SK-N-SH (cell line): ENCODE results near the gene PLCB1. TPM values are rescaled to one million over a fixed set of nuclear protein-coding genes. Genes with fewer than 3 reads are reported as not detected.

Source experiments
- CTCF ChIA-PET: fragments of 300-600, 350-600 bp; formaldehyde crosslinking; extraction: SDS; loops from one replicate; lab custom pipeline; 2021; lab: Yijun Ruan, JAX
- POLR2A ChIA-PET: fragments of 350-600 bp; sonication (Branson Sonifier 250); formaldehyde crosslinking; extraction: SDS; loops from one replicate; lab custom pipeline; 2020; ENCODE audit warnings: antibody characterized with exemption, inconsistent platforms; lab: Yijun Ruan, JAX
- DNase-seq: peaks from one replicate; pipeline ENCODE4 v3.0.0; 2012
- H2AFZ ChIP-seq: fragments of 200-600 bp; sonication (generic); 2 replicates; pipeline ENCODE4 v1.8.1; 2016; ENCODE audit warnings: antibody characterized with exemption, mild to moderate bottlenecking, low read depth
- H3F3A ChIP-seq: fragments of 200-600 bp; sonication (generic); replicated peaks from 2 replicates; pipeline ENCODE3; 2016; ENCODE audit warnings: antibody characterized with exemption, mild to moderate bottlenecking; ENCODE audit not compliant: insufficient read depth
- H3K27ac ChIP-seq, 2 experiments: fragments of 200-500 bp in 1 of 2; fragments of 200-600 bp in 1 of 2; sonication (Bioruptor generic) in 1 of 2; sonication (generic), shearing (Covaris generic) in 1 of 2; 2 replicates each; pipeline versions ENCODE4 v1.5.1 to v1.6.1; 2014 to 2016; ENCODE audit warnings: low read depth in 2 of 2, inconsistent platforms in 1 of 2, low read length in 1 of 2, mild to moderate bottlenecking in 1 of 2, mixed read lengths in 1 of 2
- H3K27me3 ChIP-seq: fragments of 200-600 bp; sonication (generic), shearing (Covaris generic); 2 replicates; pipeline ENCODE4 v1.6.1; 2016; ENCODE audit warnings: mixed run types; ENCODE audit not compliant: insufficient read depth
- H3K36me3 ChIP-seq, 2 experiments: fragments of 200-500 bp in 1 of 2; fragments of 200-600 bp in 1 of 2; sonication (Bioruptor generic) in 1 of 2; sonication (generic) in 1 of 2; replicated peaks in 1 of 2; 2 replicates each; pipeline versions ENCODE3 to v1.5.1; 2014 to 2016; ENCODE audit warnings: low read length in 1 of 2, mild to moderate bottlenecking in 1 of 2; ENCODE audit not compliant: insufficient read depth in 2 of 2, control insufficient read depth in 1 of 2
- H3K4me1 ChIP-seq, 2 experiments: fragments of 200-500 bp in 1 of 2; fragments of 200-600 bp in 1 of 2; sonication (Bioruptor generic) in 1 of 2; sonication (generic), shearing (Covaris generic) in 1 of 2; 2 replicates each; pipeline versions ENCODE4 v1.5.1 to v1.6.1; 2014 to 2016; ENCODE audit warnings: low read depth in 1 of 2, low read length in 1 of 2, mixed run types in 1 of 2; ENCODE audit not compliant: insufficient read depth in 2 of 2, control insufficient read depth in 1 of 2
- H3K4me2 ChIP-seq: fragments of 200-600 bp; sonication (generic), shearing (Covaris generic); 2 replicates; pipeline ENCODE4 v1.6.1; 2017; ENCODE audit warnings: mixed run types
- H3K4me3 ChIP-seq, 2 experiments: fragments of 200-500 bp in 1 of 2; fragments of 200-600 bp in 1 of 2; sonication (Bioruptor generic) in 1 of 2; sonication (generic), shearing (Covaris generic) in 1 of 2; 2 replicates each; pipeline versions ENCODE4 v1.5.1 to v1.8.1; 2014 to 2016; ENCODE audit warnings: low read depth in 2 of 2, inconsistent platforms in 1 of 2, low read length in 1 of 2, mild to moderate bottlenecking in 1 of 2, mixed read lengths in 1 of 2, moderate library complexity in 1 of 2
- H3K79me2 ChIP-seq: fragments of 200-600 bp; sonication (generic); 2 replicates; pipeline ENCODE4 v1.8.1; 2017; ENCODE audit warnings: mild to moderate bottlenecking; ENCODE audit not compliant: insufficient read depth
- H3K9ac ChIP-seq: fragments of 200-600 bp; sonication (generic); 2 replicates; pipeline ENCODE4 v1.6.1; 2017; ENCODE audit warnings: mixed run types
- H3K9me2 ChIP-seq: fragments of 200-600 bp; sonication (generic); 2 replicates; pipeline ENCODE4 v1.6.1; 2017; ENCODE audit warnings: mixed run types
- H3K9me3 ChIP-seq: fragments of 200-600 bp; sonication (generic); 2 replicates; pipeline ENCODE4 v1.6.1; 2017; ENCODE audit warnings: mixed run types, mild to moderate bottlenecking, moderate library complexity
- H4K20me1 ChIP-seq: fragments of 200-600 bp; sonication (generic); 2 replicates; pipeline ENCODE4 v1.6.1; 2017; ENCODE audit warnings: mild to moderate bottlenecking, mixed run types; ENCODE audit not compliant: insufficient read depth
- CTCF ChIP-seq: fragments of 200-600 bp; sonication (generic); IDR thresholded peaks from 2 replicates; pipeline ENCODE4 v1.6.1; 2017; ENCODE audit warnings: antibody characterized with exemption, mild to moderate bottlenecking, moderate library complexity
- FOSL2 ChIP-seq: IDR thresholded peaks from 2 replicates; pipeline ENCODE4 v1.4.0; 2012; ENCODE audit warnings: low read depth, mild to moderate bottlenecking, moderate library complexity, borderline replicate concordance
- GATA2 ChIP-seq: sonication (generic); formaldehyde crosslinking; IDR thresholded peaks from 2 replicates; pipeline ENCODE4 v1.5.0; 2020; ENCODE audit warnings: mild to moderate bottlenecking, missing genetic modification reagents
- JUND ChIP-seq: IDR thresholded peaks from 2 replicates; pipeline ENCODE4 v1.4.0; 2012
- MAX ChIP-seq: IDR thresholded peaks from 2 replicates; pipeline ENCODE4 v1.4.0; 2012; ENCODE audit warnings: low read depth
- NFIC ChIP-seq: IDR thresholded peaks from 2 replicates; pipeline ENCODE4 v1.4.0; 2012; ENCODE audit warnings: borderline replicate concordance
- POLR2AphosphoS5 ChIP-seq: IDR thresholded peaks from 2 replicates; pipeline ENCODE4 v1.6.1; 2012; ENCODE audit warnings: low read depth, low read length
- RCOR1 ChIP-seq: fragments of 150-350 bp; IDR thresholded peaks from 2 replicates; pipeline ENCODE4 v1.6.1; 2017; ENCODE audit warnings: antibody characterized with exemption, low read length
- RFX5 ChIP-seq: IDR thresholded peaks from 2 replicates; pipeline ENCODE4 v1.6.1; 2012; ENCODE audit warnings: mild to moderate bottlenecking, improper control_type of control experiment, low read length
- SIN3A ChIP-seq: IDR thresholded peaks from 2 replicates; pipeline ENCODE4 v1.6.1; 2012; ENCODE audit warnings: low read depth, mild to moderate bottlenecking, low read length, moderate library complexity, borderline replicate concordance
- WGBS: methylation state at CpG from one replicate; pipeline ENCODE4 v1.1.6; 2017; ENCODE audit warnings: low lambda C conversion rate; 5-methylcytosine and 5-hydroxymethylcytosine counted together
- polyA plus RNA-seq, 3 experiments: library from polyadenylated mRNA; depleted of rRNA; stranded (reverse); fragments of >200 nt; gene quantifications; 2 replicates each; pipeline ENCODE4 v1.2.3, GENCODE V29; 2012
- TF ChIP-seq, protein P1 (sequence below): fragments of 150-350 bp; IDR thresholded peaks from 2 replicates; pipeline ENCODE4 v1.6.1; 2017; ENCODE audit warnings: antibody characterized with exemption, low read length, low read depth, borderline replicate concordance
- TF ChIP-seq, protein P2 (sequence below): IDR thresholded peaks from 2 replicates; pipeline ENCODE4 v1.6.1; 2012; ENCODE audit warnings: mild to moderate bottlenecking, low read depth, low read length, moderate library complexity

PLCB1 gene
- polyA plus RNA-seq, 1 of the 3 experiments (the other 2 are of a cell fraction): 10.5 TPM

GRCh38 chr20:8853805-8854338, 721.8 kb downstream of the PLCB1 start (continued):
- TF ChIP-seq POLR2AphosphoS5 (no peak), CTCF (peak; percentile 95), SIN3A (no peak), RFX5 (no peak), MAX (no peak), JUND (no peak)
- TF ChIP-seq, protein P1, sequence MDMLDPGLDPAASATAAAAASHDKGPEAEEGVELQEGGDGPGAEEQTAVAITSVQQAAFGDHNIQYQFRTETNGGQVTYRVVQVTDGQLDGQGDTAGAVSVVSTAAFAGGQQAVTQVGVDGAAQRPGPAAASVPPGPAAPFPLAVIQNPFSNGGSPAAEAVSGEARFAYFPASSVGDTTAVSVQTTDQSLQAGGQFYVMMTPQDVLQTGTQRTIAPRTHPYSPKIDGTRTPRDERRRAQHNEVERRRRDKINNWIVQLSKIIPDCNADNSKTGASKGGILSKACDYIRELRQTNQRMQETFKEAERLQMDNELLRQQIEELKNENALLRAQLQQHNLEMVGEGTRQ: no peak
- TF ChIP-seq, protein P2, sequence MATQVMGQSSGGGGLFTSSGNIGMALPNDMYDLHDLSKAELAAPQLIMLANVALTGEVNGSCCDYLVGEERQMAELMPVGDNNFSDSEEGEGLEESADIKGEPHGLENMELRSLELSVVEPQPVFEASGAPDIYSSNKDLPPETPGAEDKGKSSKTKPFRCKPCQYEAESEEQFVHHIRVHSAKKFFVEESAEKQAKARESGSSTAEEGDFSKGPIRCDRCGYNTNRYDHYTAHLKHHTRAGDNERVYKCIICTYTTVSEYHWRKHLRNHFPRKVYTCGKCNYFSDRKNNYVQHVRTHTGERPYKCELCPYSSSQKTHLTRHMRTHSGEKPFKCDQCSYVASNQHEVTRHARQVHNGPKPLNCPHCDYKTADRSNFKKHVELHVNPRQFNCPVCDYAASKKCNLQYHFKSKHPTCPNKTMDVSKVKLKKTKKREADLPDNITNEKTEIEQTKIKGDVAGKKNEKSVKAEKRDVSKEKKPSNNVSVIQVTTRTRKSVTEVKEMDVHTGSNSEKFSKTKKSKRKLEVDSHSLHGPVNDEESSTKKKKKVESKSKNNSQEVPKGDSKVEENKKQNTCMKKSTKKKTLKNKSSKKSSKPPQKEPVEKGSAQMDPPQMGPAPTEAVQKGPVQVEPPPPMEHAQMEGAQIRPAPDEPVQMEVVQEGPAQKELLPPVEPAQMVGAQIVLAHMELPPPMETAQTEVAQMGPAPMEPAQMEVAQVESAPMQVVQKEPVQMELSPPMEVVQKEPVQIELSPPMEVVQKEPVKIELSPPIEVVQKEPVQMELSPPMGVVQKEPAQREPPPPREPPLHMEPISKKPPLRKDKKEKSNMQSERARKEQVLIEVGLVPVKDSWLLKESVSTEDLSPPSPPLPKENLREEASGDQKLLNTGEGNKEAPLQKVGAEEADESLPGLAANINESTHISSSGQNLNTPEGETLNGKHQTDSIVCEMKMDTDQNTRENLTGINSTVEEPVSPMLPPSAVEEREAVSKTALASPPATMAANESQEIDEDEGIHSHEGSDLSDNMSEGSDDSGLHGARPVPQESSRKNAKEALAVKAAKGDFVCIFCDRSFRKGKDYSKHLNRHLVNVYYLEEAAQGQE: no peak

GRCh38 chr20:8854571-8854970, 722.5 kb downstream of the PLCB1 start:
- Histone ChIP-seq H3K4me3 (no peak overlapping the region), H3K4me2 (no peak overlapping the region), H3K9me3 (no peaks in the 10 kb centered on the region), H3K9me2 (no peaks in the 10 kb centered on the region), H4K20me1 (no peaks in the 10 kb centered on the region), H3K27ac (no peak overlapping the region), H3F3A (peaks cover 3% of the 10 kb centered on the region), H3K27me3 (no peaks in the 10 kb centered on the region), H3K79me2 (no peaks in the 10 kb centered on the region), H3K4me1 (peaks cover 3 to 11% of the 10 kb centered on the region in 2 experiments), H3K36me3 (no peaks in the 10 kb centered on the region), H2AFZ (no peak overlapping the region), H3K9ac (no peak overlapping the region)
- ChIA-PET CTCF (interaction anchor here (0.6 to 2.5 kb wide), 22 partner anchors 9 to 621 kb away, joined by 3 to 28 read pairs (median 12); no protein-coding TSS in a partner anchor), POLR2A (no interaction called here)
- 89% methylated on average over 12 of the region's 12 CpGs for WGBS
- TF ChIP-seq GATA2 (CRISPR knock-in tag) (no peak), NFIC (no peak), FOSL2 (no peak), MAX (no peak), POLR2AphosphoS5 (no peak), RCOR1 (no peak), RFX5 (no peak)
- DNase-seq: no peak
